HG03039 (cell line): ENCODE results near the gene DAAM2.

Experiments
- ATAC-seq: cut with Tn5 transposase; IDR thresholded peaks from one replicate; pipeline ENCODE4 v1.9.1; 2021; ENCODE audit warnings: mild to moderate bottlenecking, moderate library complexity; ENCODE audit not compliant: unreplicated experiment

Gene DAAM2

GRCh38 chr6:39904946-39905639 lies 112.9 kb downstream of the DAAM2 start:
- ATAC-seq, result no peak

- ATAC-seq, result no peak
These were observed 113.4 kb downstream of the DAAM2 start for GRCh38 chr6:39905640-39905975.

GRCh38 chr6:39906318-39906761 lies 114.2 kb downstream of the DAAM2 start:
- ATAC-seq, result no peak

- no peak for ATAC-seq
These were observed 115.8 kb downstream of the DAAM2 start for GRCh38 chr6:39907871-39908575.

GRCh38 chr6:39908838-39909583 lies 116.8 kb downstream of the DAAM2 start:
- no peak for ATAC-seq

- no peak for ATAC-seq
These were observed 117.5 kb downstream of the DAAM2 start for GRCh38 chr6:39909701-39910100.

- ATAC-seq, result no peak
These were observed 118.0 kb downstream of the DAAM2 start for GRCh38 chr6:39910164-39910563.

GRCh38 chr6:39910744-39911143 lies 118.6 kb downstream of the DAAM2 start:
- ATAC-seq, result no peak

- ATAC-seq, result no peak
These were observed 119.4 kb downstream of the DAAM2 start for GRCh38 chr6:39911513-39912125.

GRCh38 chr6:39912446-39912845 lies 120.3 kb downstream of the DAAM2 start:
- ATAC-seq, result no peak

GRCh38 chr6:39913391-39913916 lies 121.3 kb downstream of the DAAM2 start:
- ATAC-seq, result no peak

GRCh38 chr6:39914239-39914638 lies 122.1 kb downstream of the DAAM2 start:
- ATAC-seq, result no peak

GRCh38 chr6:39915866-39916265 lies 123.7 kb downstream of the DAAM2 start:
- no peak for ATAC-seq

GRCh38 chr6:39917329-39917728 lies 125.2 kb downstream of the DAAM2 start:
- ATAC-seq, result no peak

- no peak for ATAC-seq
These were observed 125.8 kb downstream of the DAAM2 start for GRCh38 chr6:39917981-39918380.

- ATAC-seq, result no peak
These were observed 126.7 kb downstream of the DAAM2 start for GRCh38 chr6:39918831-39919230.

GRCh38 chr6:39920157-39920556 lies 128.0 kb downstream of the DAAM2 start:
- ATAC-seq, result no peak

- ATAC-seq, result no peak
These were observed 130.6 kb downstream of the DAAM2 start for GRCh38 chr6:39922821-39923220.

- no peak for ATAC-seq
These were observed 131.2 kb downstream of the DAAM2 start for GRCh38 chr6:39923394-39923793.

GRCh38 chr6:39923861-39924260 lies 131.7 kb downstream of the DAAM2 start:
- ATAC-seq, result no peak

GRCh38 chr6:39924283-39924682 lies 132.1 kb downstream of the DAAM2 start:
- no peak for ATAC-seq
